HEK293 (cell line): ENCODE results near the gene RPS18.
A peak's percentile ranks its signal among the peaks of the same experiment; 100 is the strongest.
"Not testable (repeated sequence)": the region's sequence is repeated elsewhere in the genome, so short reads cannot be mapped to it uniquely, and the experiment has no call there.

Source experiments
- CTCF ChIA-PET: fragments of 350-600 bp; formaldehyde crosslinking; extraction: SDS; loops from one replicate; lab custom pipeline; 2021; ENCODE audit warnings: antibody characterized with exemption; lab: Yijun Ruan, JAX
- POLR2A ChIA-PET: fragments of 300-600 bp; formaldehyde crosslinking; extraction: SDS; loops from one replicate; lab custom pipeline; 2020; ENCODE audit warnings: antibody characterized with exemption, inconsistent platforms; lab: Yijun Ruan, JAX
- H3K27ac ChIP-seq: fragments of 200-500 bp; sonication (Bioruptor generic); 2 replicates; pipeline ENCODE4 v1.5.1; 2014; ENCODE audit warnings: low read depth, low read length, control low read depth, inconsistent platforms; ENCODE audit errors: extremely low read depth
- H3K36me3 ChIP-seq, 2 experiments: fragments of 200-500 bp in 1 of 2; sonication (Bioruptor generic) in 1 of 2; 1 replicate in 1 of 2; 2 replicates in 1 of 2; pipeline ENCODE4 v1.5.1; 2014 to 2017; ENCODE audit warnings: inconsistent platforms in 2 of 2, low read length in 2 of 2; ENCODE audit not compliant: control insufficient read depth in 2 of 2, insufficient read depth in 1 of 2
- H3K4me1 ChIP-seq: fragments of 200-500 bp; sonication (Bioruptor generic); 2 replicates; pipeline ENCODE4 v1.5.1; 2014; ENCODE audit warnings: mild to moderate bottlenecking, low read length, inconsistent platforms; ENCODE audit not compliant: control insufficient read depth, insufficient read depth
- H3K4me3 ChIP-seq: 2 replicates; pipeline ENCODE4 v1.5.1; 2011; ENCODE audit warnings: low read depth, mild to moderate bottlenecking, control low read depth, low read length, moderate library complexity
- H3K9me3 ChIP-seq: fragments of 200-500 bp; sonication (Bioruptor generic); 2 replicates; pipeline ENCODE4 v1.5.1; 2014; ENCODE audit warnings: low read depth, low read length, inconsistent platforms; ENCODE audit not compliant: control insufficient read depth, insufficient read depth
- OSR2 ChIP-seq: fragments of 450-650 bp; formaldehyde crosslinking; IDR thresholded peaks from 2 replicates; pipeline ENCODE4 v1.5.1; 2016; ENCODE audit warnings: missing biosample characterization, missing genetic modification characterization
- PRDM1 ChIP-seq: fragments of 450-650 bp; formaldehyde crosslinking; IDR thresholded peaks from 2 replicates; pipeline ENCODE4; 2016; ENCODE audit warnings: missing biosample characterization, missing genetic modification characterization
- SCRT1 ChIP-seq: fragments of 450-650 bp; formaldehyde crosslinking; IDR thresholded peaks from 2 replicates; pipeline ENCODE4 v1.5.1; 2016; ENCODE audit warnings: missing biosample characterization, missing genetic modification characterization, borderline replicate concordance
- ZNF133 ChIP-seq: fragments of 450-650 bp; formaldehyde crosslinking; IDR thresholded peaks from 2 replicates; pipeline ENCODE4 v1.5.1; 2016; ENCODE audit warnings: missing biosample characterization, missing genetic modification characterization
- ZNF19 ChIP-seq: fragments of 450-650 bp; formaldehyde crosslinking; IDR thresholded peaks from 2 replicates; pipeline ENCODE4; 2016; ENCODE audit warnings: missing biosample characterization, missing genetic modification characterization, low read depth
- ZNF341 ChIP-seq: fragments of 450-650 bp; formaldehyde crosslinking; IDR thresholded peaks from 2 replicates; pipeline ENCODE4; 2016; ENCODE audit warnings: low read depth, missing biosample characterization, missing genetic modification characterization
- ZNF350 ChIP-seq: fragments of 450-650 bp; formaldehyde crosslinking; IDR thresholded peaks from 2 replicates; pipeline ENCODE4 v1.5.0; 2017; ENCODE audit warnings: missing biosample characterization, mild to moderate bottlenecking, missing genetic modification characterization
- ZNF423 ChIP-seq: fragments of 450-650 bp; formaldehyde crosslinking; IDR thresholded peaks from 2 replicates; pipeline ENCODE4 v1.5.1; 2016; ENCODE audit warnings: missing biosample characterization, missing genetic modification characterization
- ZNF623 ChIP-seq: fragments of 450-650 bp; formaldehyde crosslinking; IDR thresholded peaks from 2 replicates; pipeline ENCODE4 v1.5.1; 2016; ENCODE audit warnings: missing biosample characterization, missing genetic modification characterization
- TF ChIP-seq, protein P1 (sequence below): fragments of 450-650 bp; formaldehyde crosslinking; IDR thresholded peaks from 2 replicates; pipeline ENCODE4 v1.5.1; 2016; ENCODE audit warnings: missing biosample characterization, missing genetic modification characterization
- TF ChIP-seq, protein P2 (sequence below): fragments of 450-650 bp; formaldehyde crosslinking; IDR thresholded peaks from 2 replicates; pipeline ENCODE4 v1.5.1; 2016; ENCODE audit warnings: missing biosample characterization, missing genetic modification characterization
- TF ChIP-seq, protein P3 (sequence below): fragments of 450-650 bp; formaldehyde crosslinking; IDR thresholded peaks from 2 replicates; pipeline ENCODE4 v1.5.1; 2017; ENCODE audit warnings: missing biosample characterization, missing genetic modification characterization

The RPS18 gene

DNA sequence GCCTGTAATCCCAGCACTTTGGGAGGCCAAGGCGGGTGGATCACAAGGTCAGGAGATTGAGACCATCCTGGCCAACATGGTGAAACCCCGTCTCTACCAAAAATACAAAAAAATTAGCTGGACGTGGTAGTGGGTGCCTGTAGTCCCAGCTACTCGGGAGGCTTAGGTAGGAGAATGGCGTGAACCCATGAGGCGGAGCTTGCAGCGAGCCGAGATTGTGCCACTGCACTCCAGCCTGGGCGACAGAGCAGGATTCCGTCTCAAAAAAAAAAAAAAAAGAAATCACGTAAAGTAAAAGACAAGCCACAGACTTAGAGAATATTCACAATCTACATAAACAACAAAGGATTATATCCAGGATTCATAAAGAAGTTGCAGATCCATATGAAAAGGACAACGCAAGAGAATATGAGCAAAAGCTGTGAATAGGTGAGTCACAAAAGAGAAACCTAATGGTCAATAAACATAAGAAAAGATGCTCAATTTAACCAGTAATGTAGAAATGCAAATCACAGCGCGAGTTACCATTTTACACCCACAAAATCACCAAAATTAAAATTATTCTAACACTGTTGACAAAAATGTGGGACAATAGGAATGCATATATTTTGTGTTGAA is 45.3 kb upstream of the RPS18 start:
- H3K4me3 ChIP-seq, H3K36me3 ChIP-seq, H3K9me3 ChIP-seq, H3K4me1 ChIP-seq, H3K27ac ChIP-seq: not testable (repeated sequence)
- POLR2A ChIA-PET = interaction anchor here (1.0 to 1.1 kb wide), 2 partner anchors 9 to 14 kb away, joined by 3 read pairs; no protein-coding TSS in a partner anchor
- CTCF ChIA-PET = interaction anchor here (0.6 to 1.3 kb wide), 3 partner anchors 16 to 227 kb away, joined by 3 to 4 read pairs (median 4); no protein-coding TSS in a partner anchor

DNA sequence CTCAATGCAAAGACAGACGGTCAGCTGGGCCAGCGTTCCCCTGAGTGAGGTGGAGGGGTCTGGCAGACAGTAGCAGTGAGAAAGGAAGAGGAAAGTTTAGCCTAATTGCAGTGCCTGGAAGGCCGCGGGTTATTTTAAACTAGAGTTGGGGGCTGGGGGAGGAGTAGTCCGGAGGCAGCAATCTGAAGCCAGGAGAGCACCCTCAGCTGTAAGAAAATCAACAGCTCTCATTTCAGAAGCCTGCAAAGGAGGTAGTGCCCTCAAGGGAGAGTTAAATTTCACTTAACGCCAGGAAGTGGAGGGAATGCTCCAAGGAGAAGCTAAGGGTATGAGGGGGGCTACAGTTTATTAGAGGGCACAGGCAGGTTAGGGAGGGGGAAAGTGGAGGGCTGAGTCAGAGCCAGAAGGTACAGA is 36.6 kb upstream of the RPS18 start:
- no peaks in the 10 kb centered on the region for H3K36me3 ChIP-seq
- ChIA-PET POLR2A (interaction anchor here (0.9 kb wide), 1 partner anchor 9 kb away, joined by 3 read pairs; no protein-coding TSS in a partner anchor), CTCF (interaction anchor here (0.6 to 2.8 kb wide), 5 partner anchors 13 to 453 kb away, joined by 3 to 12 read pairs (median 5); no protein-coding TSS in a partner anchor)
- TF ChIP-seq ZNF423 (tag by site-specific recombination) (peak; percentile 21; the same call in 1 of the 2 replicates), ZNF623 (tag by site-specific recombination) (no peak), OSR2 (tag by site-specific recombination) (peak; percentile 80), PRDM1 (tag by site-specific recombination) (peak; percentile 80), ZNF341 (tag by site-specific recombination) (0 out of 2 replicates have a peak, but pooled peaks have one; percentile 8), ZNF133 (tag by site-specific recombination) (no peak)
- TF ChIP-seq, protein P1, sequence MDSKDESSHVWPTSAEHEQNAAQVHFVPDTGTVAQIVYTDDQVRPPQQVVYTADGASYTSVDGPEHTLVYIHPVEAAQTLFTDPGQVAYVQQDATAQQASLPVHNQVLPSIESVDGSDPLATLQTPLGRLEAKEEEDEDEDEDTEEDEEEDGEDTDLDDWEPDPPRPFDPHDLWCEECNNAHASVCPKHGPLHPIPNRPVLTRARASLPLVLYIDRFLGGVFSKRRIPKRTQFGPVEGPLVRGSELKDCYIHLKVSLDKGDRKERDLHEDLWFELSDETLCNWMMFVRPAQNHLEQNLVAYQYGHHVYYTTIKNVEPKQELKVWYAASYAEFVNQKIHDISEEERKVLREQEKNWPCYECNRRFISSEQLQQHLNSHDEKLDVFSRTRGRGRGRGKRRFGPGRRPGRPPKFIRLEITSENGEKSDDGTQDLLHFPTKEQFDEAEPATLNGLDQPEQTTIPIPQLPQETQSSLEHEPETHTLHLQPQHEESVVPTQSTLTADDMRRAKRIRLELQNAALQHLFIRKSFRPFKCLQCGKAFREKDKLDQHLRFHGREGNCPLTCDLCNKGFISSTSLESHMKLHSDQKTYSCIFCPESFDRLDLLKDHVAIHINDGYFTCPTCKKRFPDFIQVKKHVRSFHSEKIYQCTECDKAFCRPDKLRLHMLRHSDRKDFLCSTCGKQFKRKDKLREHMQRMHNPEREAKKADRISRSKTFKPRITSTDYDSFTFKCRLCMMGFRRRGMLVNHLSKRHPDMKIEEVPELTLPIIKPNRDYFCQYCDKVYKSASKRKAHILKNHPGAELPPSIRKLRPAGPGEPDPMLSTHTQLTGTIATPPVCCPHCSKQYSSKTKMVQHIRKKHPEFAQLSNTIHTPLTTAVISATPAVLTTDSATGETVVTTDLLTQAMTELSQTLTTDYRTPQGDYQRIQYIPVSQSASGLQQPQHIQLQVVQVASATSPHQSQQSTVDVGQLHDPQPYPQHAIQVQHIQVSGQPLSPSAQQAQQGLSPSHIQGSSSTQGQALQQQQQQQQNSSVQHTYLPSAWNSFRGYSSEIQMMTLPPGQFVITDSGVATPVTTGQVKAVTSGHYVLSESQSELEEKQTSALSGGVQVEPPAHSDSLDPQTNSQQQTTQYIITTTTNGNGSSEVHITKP (tag by site-specific recombination) = peak; percentile 76
- TF ChIP-seq, protein P2, sequence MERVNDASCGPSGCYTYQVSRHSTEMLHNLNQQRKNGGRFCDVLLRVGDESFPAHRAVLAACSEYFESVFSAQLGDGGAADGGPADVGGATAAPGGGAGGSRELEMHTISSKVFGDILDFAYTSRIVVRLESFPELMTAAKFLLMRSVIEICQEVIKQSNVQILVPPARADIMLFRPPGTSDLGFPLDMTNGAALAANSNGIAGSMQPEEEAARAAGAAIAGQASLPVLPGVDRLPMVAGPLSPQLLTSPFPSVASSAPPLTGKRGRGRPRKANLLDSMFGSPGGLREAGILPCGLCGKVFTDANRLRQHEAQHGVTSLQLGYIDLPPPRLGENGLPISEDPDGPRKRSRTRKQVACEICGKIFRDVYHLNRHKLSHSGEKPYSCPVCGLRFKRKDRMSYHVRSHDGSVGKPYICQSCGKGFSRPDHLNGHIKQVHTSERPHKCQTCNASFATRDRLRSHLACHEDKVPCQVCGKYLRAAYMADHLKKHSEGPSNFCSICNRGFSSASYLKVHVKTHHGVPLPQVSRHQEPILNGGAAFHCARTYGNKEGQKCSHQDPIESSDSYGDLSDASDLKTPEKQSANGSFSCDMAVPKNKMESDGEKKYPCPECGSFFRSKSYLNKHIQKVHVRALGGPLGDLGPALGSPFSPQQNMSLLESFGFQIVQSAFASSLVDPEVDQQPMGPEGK = peak; percentile 74
- TF ChIP-seq, protein P3, sequence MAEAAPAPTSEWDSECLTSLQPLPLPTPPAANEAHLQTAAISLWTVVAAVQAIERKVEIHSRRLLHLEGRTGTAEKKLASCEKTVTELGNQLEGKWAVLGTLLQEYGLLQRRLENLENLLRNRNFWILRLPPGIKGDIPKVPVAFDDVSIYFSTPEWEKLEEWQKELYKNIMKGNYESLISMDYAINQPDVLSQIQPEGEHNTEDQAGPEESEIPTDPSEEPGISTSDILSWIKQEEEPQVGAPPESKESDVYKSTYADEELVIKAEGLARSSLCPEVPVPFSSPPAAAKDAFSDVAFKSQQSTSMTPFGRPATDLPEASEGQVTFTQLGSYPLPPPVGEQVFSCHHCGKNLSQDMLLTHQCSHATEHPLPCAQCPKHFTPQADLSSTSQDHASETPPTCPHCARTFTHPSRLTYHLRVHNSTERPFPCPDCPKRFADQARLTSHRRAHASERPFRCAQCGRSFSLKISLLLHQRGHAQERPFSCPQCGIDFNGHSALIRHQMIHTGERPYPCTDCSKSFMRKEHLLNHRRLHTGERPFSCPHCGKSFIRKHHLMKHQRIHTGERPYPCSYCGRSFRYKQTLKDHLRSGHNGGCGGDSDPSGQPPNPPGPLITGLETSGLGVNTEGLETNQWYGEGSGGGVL = peak; percentile 95
- H3K27ac ChIP-seq = peak overlapping the region; percentile 9; the same call in 1 of the 2 replicates
- H3K9me3 ChIP-seq = no peaks in the 10 kb centered on the region
- H3K4me3 ChIP-seq = no peak overlapping the region
- H3K4me1 ChIP-seq = peaks cover 6% of the 10 kb centered on the region

DNA sequence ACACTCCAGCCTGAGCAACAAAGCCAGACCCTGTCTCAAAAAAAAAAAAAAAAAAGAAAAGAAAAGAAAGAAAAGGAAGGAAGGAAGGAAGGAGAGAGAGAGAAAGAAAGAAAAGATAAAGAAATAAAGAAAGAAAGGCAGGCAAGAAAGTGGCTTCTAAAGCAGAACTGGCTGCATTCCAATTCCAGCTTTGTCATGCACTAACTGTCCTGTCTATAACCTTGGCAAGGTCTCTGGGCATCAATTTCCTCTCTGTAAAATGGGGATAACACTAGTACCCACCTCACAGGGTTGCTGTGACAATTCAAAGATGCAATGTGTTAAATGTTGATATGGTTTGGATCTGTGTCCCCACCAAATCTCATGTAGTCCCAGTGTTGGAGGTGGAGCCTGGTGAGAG is 35.5 kb upstream of the RPS18 start:
- Histone ChIP-seq H3K36me3 (no peaks in the 10 kb centered on the region), H3K4me3 (no peak overlapping the region), H3K4me1 (peaks cover 6% of the 10 kb centered on the region), H3K27ac (no peak overlapping the region), H3K9me3 (no peaks in the 10 kb centered on the region)
- ChIA-PET POLR2A (interaction anchor here (0.7 to 0.9 kb wide), 2 partner anchors 8 to 10 kb away, joined by 3 to 7 read pairs; no protein-coding TSS in a partner anchor), CTCF (interaction anchor here (0.6 to 2.8 kb wide), 4 partner anchors 12 to 110 kb away, joined by 3 to 12 read pairs (median 4); no protein-coding TSS in a partner anchor)
- no peak for TF ChIP-seq SCRT1 (tag by site-specific recombination)
- TF ChIP-seq ZNF19 (tag by site-specific recombination) = no peak
- TF ChIP-seq ZNF350 (tag by site-specific recombination) = no peak
